HG03025 (cell line): ENCODE results near the gene ACLY.
"Not testable (repeated sequence)": the region's sequence is repeated elsewhere in the genome, so short reads cannot be mapped to it uniquely, and the experiment has no call there.

Source experiments
- ATAC-seq: cut with Tn5 transposase; IDR thresholded peaks from one replicate; pipeline ENCODE4 v1.9.1; 2021; ENCODE audit warnings: mild to moderate bottlenecking, moderate library complexity; ENCODE audit not compliant: unreplicated experiment, low FRiP score

ACLY gene

DNA sequence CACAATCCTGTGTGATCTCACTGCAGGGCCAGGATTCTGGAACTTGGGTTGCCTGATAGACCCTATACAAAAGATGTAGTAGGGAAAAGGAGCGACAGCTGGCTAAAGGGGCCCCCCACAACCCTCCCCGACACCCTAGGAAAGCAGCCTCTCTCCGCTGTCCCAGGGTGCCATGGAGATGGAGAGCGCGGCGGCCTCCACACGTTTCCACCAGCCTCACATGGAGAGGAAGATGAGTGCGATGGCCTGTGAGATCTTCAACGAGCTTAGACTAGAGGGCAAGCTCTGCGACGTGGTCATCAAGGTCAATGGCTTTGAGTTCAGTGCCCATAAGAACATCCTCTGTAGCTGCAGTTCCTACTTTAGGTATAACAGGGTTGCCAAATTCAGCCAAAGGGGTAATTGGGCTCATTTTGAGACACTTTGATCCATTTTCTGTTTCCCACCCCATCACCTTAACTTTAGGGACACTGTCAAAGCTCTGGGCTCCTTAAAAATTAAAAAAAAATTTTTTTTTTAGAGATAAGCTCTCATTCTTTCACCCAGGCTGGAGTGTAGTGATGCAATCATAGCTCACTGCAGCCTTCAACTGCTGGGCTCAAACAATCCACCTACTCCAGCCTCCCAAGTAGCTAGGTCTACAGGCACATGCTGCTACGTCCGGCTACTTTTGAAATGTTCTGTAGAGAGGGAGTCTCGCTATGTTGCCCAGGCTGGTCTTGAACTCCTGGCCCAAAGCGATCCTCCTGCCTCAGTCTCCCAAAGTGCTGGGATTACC lies 80.8 kb downstream of the ACLY start, which contains the start of gene KLHL10:
Gene KLHL10, plus strand, starts transcription at position 65 of the 778 bp plus-strand sequence. Its CDS starts 108 bp downstream, at position 173.
- no peak for ATAC-seq

DNA sequence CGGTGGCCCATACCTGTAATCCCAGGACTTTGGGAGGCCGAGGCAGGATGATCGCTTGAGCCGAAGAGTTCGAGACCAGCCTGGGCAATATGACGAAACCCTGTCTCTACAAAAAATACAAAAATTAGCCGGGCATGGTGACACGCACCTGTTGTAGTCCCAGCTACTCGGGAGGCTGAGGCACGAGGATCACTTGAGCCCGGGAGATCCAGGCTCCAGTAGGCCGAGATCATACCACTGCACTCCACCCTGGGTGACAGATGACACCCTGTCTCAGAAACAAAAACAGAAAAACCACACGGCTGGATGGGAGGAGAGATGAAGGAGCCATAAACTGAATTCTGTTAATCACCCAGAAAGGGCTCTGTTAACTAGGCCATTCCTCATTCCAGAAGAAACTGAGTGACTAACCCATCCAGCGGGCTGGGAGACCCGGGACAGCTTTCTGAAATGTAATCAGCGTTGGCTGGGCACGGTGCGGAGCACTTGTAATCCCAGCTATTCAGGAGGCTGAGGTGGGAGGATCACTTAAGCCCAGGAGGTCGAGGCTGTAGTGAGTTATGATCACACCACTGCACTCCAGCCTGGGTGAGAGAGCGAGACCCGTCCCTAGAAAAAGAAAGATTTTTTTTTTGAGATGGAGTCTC lies 82.1 kb downstream of the ACLY start:
- no peak for ATAC-seq

- no peak for ATAC-seq
Measured at GRCh38 chr17:41835800-41836549, 82.8 kb downstream of the ACLY start, which contains the start of gene NT5C3B. NT5C3B (minus strand) TSS chr17:41836232; CDS start chr17:41836193, 39 bp downstream.

GRCh38 chr17:41835214-41835799 lies 83.4 kb downstream of the ACLY start:
- no peak for ATAC-seq

DNA sequence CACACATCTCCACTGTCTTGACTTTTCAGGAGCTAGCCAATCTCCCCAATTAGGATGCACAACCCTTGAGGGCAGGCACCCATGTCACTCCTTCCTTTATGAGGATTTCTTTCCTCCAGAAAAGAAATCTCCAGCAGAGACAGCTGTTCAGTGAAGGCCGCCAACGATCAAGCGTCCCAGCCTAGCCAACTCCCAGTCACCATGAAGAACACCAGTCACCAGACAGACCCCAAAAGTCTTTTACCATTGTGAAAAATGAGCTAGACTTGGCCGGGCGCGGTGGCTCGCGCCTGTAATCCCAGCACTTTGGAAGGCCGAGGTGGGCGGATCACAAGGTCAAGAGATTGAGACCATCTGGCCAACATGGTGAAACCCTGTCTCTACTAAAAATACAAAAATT lies 88.8 kb downstream of the ACLY start:
- not testable (repeated sequence) for ATAC-seq

GRCh38 chr17:41825175-41825845 lies 93.4 kb downstream of the ACLY start:
- no peak for ATAC-seq

- ATAC-seq = no peak
Measured at GRCh38 chr17:41824086-41824485, 94.7 kb downstream of the ACLY start.

DNA sequence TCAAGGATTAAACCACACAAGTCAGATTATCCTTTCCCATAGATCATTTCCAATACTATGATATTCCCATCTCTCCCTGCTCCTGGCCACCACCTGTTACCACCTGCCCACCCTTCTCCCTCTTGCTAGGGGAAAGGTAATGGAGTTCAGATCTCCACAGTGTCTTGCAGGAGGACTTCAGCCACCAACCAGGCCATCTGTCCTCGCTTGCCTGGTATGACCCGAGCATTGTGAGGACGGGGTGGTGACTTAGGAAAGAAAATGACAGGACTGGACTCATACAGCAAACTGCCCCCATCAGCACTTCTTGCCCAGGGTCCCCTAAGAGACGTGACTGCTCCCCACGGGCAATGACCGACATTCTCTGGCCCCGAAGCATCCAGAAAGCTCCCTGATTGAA lies 95.2 kb downstream of the ACLY start:
- no peak for ATAC-seq

GRCh38 chr17:41823141-41823524 lies 95.6 kb downstream of the ACLY start:
- ATAC-seq = no peak

DNA sequence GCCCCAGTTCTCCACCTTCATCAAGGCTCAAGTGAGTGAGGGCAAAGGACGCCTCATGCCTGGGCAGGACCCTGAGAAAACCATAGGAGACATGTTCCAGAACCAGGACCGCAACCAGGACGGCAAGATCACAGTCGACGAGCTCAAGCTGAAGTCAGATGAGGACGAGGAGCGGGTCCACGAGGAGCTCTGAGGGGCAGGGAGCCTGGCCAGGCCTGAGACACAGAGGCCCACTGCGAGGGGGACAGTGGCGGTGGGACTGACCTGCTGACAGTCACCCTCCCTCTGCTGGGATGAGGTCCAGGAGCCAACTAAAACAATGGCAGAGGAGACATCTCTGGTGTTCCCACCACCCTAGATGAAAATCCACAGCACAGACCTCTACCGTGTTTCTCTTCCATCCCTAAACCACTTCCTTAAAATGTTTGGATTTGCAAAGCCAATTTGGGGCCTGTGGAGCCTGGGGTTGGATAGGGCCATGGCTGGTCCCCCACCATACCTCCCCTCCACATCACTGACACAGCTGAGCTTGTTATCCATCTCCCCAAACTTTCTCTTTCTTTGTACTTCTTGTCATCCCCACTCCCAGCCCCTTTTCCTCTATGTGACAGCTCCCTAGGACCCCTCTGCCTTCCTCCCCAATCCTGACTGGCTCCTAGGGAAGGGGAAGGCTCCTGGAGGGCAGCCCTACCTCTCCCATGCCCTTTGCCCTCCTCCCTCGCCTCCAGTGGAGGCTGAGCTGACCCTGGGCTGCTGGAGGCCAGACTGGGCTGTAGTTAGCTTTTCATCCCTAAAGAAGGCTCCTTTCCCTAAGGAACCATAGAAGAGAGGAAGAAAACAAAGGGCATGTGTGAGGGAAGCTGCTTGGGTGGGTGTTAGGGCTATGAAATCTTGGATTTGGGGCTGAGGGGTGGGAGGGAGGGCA lies 96.3 kb downstream of the ACLY start:
- ATAC-seq = no peak

- ATAC-seq = no peak
Measured at GRCh38 chr17:41821776-41822175, 97.0 kb downstream of the ACLY start.

DNA sequence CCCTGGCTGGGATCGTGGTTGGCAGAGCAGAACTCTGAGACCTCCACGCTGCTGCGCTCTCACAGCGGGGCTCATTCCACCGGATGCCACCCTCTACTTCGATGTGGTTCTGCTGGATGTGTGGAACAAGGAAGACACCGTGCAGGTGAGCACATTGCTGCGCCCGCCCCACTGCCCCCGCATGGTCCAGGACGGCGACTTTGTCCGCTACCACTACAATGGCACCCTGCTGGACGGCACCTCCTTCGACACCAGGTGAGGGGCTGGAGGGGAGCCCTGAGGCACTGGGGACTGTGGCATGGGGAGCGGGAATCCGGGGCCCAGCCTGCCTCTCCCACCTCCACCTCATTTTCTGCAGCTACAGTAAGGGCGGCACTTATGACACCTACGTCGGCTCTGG lies 100.7 kb downstream of the ACLY start:
- ATAC-seq = no peak
